NCI-H1417 treated with DMSO at 0.1 percent for 48 hours (cell line): Measurements from ENCODE around the gene BARX1.
A peak's percentile ranks its signal among the peaks of the same experiment; 100 is the strongest.
"Not testable (repeated sequence)": the region's sequence is repeated elsewhere in the genome, so short reads cannot be mapped to it uniquely, and the experiment has no call there.

Experiments used
- DNase-seq: peaks from one replicate; lab custom pipeline; 2025; lab: John Stamatoyannopoulos, UW

BARX1 gene, protein sequence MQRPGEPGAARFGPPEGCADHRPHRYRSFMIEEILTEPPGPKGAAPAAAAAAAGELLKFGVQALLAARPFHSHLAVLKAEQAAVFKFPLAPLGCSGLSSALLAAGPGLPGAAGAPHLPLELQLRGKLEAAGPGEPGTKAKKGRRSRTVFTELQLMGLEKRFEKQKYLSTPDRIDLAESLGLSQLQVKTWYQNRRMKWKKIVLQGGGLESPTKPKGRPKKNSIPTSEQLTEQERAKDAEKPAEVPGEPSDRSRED

DNA sequence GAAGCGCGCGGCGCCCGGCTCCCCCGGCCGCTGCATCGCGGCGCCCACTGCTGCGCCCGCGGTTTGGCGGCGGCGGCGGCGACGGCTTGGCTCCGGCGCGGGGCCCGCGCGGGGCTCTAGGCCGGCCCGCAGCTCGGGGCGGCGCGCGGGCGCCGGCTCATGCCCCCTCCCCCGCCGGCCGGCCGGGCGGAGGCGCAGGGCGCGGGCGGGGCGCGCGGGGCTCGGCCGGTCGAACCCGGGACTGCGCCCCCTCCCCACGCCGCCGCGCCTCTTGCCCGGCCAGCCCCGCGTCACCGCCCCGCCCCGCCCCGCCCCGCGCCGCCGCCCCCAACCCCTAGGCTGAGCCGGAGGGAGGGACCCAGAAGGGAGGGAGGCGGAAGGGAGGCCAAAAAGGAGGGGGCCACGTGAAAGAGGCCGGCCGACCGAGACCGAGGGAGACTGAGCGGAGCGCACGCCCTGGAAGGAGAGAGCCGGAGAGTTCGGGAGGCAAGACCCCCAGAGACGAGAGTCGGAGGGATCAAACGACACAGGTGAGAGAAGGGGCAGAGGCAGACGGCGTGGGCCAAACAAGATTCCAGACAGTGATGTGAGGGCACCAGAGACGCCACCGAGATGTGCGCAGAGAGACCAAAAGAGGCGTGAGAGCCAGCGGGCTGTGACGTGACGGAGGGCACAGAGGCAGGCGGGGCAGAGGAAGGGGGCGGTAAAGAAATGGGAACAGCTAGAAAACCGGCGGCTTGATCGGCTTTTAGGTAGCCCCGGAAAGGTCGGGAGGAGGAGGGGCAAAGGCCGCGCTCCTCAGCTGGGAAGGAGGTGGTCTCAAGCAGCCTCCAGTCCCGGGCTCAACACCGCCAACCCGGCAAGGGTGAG, at the start of gene BARX1:
Gene BARX1 (minus strand): TSS at position 245 of the 870 bp plus-strand sequence. CDS start 209 bp downstream, at position 36.
- DNase-seq, result peak; percentile 55

DNA sequence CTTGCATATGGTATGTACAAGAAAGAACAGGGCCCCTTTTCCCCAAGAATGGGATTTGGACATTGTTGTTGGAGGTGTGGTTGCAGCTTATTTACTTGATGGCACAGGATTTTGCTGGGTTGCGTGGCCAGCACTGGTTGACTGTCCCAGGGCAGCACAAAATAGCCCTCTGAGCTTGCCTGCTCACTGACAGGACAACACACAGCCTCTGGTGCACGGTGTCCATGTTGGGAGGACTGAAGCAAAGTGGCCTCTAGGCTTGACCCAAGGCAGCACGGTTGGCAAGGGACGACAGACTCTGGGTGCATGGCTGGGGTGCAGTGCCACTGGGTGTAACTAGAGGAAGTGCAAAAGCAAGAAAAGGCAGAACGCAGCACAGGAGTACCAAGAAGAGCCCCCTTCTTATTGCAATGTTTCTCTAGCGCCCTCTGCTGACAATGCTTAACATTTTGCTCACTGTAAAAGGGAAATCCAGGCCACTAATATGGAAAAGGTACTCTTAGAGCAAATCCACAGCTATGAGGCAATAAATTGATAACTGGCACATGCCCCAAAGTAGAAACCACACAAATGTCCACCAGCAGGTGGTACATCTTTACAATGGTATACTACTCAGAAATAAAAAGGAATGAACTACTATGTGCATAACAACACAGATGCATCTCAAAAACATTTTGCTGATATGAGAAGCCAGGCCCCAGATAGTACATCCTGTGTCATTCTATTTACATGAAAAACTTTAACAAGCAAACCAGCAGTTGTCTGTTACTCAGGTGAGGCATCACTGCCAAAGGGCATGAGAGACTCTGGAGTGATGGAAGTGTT, 47.4 kb upstream of the BARX1 start:
- DNase-seq, result peak; percentile 60

GRCh38 chr9:93996863-93997262, 41.7 kb upstream of the BARX1 start:
- no peak for DNase-seq

GRCh38 chr9:93996367-93996766, 41.2 kb upstream of the BARX1 start:
- no peak for DNase-seq

DNA sequence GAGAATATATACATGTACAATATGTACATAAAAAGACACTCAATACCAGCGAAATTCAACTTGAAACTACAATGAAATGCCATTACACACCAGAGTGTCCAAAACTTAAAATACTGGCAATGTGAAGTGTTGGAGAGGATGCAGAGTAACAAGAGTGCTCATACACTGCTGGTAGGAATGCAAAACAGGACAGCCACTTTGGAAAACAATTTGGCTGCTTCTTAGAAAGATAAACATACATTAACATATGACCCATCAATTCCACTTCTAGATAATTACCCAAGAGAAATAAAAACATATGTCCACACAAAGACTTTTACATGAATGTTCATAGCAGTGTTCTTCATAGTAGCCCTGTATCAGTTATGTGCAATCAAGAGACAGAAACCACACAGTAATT, 39.4 kb upstream of the BARX1 start:
- DNase-seq, result no peak

- DNase-seq, result no peak
Measured at GRCh38 chr9:93994132-93994531, 39.0 kb upstream of the BARX1 start.

DNA sequence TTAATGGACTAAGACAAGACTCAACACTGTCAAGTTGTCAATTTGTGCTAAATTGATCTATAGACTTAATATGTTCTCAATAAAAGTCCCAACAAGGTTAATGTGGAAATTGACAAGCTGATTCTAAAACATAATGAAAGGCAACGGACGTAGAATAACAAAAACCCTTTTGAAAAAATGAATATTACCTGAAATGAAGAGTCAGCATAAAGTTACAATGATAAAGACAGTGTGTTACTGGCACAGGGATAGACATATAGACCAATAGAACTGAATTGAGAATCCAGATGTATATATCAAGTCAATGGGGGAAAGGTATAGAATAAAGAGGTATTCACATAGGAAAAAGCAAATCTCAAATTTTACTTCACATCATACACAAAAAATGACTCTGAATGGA, 37.7 kb upstream of the BARX1 start:
- no peak for DNase-seq

- no peak for DNase-seq
Measured at GRCh38 chr9:93990448-93990847, 35.3 kb upstream of the BARX1 start.

GRCh38 chr9:93988056-93988455, 32.9 kb upstream of the BARX1 start:
- no peak for DNase-seq

DNA sequence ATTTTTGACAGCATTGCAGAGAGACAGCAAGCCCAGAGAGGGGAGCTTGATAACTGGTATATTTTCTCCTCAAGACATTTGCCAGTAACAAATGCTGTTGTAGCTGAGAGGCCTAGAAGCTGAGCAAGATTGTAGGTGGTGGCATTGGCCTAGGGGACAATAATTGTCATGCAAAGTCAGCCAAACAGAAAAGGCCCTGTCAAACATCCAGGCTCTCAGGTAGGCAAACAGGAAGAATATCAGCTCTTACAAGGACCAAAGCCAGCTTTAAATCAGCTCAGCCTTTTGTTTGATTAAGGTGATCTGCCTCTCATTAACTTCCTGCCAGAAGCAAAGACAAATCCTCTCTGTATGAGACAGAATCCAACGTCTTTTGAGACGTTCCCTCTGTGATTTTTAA, 29.7 kb upstream of the BARX1 start:
- no peak for DNase-seq

GRCh38 chr9:93983875-93984274, 28.7 kb upstream of the BARX1 start:
- no peak for DNase-seq

DNA sequence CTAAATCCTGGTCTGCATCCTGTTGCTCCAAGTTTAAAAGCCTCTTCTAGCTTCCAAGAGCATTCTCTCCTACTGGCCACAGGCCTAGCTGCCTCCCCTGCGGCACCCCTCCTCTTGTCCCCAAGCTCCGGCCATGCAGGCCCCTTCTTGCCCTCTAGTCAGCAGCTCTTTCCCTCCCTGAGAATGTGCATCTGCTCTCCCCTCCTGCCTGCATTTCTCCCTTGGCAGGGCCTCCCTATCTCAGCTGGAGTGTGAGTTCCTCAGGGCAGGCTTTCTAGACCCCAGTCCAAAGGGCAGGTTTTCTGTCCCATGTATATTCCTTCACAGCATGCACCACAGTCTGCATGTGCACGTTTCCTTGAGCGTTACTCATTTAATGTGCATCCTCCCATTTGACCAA, 24.6 kb upstream of the BARX1 start:
- no peak for DNase-seq

- no peak for DNase-seq
Measured at GRCh38 chr9:93978551-93978950, 23.4 kb upstream of the BARX1 start.

DNA sequence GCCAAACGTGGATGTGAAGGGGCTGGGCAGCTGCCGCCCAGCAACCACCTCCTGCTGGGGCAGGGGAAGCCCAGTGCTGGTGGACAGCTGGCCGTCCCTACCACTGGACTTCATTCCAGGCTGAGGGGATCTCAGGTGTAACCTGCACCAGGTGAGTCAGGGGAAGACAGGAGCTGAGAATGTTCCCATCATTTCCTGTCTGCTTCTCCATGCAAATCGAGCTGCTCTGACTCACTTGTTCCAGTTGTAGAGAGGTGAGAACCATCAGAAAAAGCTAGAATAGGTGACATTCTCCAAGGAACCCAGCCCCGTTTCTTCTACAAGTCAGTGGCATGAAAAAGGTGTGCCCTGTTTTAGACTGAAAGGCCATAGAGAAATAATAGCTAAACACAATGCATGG, 21.8 kb upstream of the BARX1 start:
- DNase-seq, result no peak

DNA sequence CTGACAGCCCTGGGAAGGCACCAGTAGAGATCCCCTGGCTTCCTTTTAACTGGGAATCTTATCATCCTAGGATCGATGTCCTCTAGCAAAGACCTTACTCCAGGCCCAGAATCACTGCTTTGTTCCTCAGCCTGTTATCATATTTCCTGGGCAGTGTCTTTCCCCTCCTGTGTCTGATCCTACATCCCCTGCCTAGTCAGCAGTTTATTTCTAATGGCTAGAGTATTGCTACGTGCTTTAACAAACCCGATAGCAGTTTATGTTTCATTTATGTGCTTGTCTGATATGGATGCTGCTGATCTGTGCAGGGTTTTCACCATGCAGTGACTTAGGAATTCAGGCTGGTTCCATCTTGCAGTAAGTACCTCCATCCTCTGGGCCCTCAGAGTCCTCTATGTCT, 20.9 kb upstream of the BARX1 start:
- no peak for DNase-seq

GRCh38 chr9:93975262-93975661, 20.1 kb upstream of the BARX1 start:
- no peak for DNase-seq

GRCh38 chr9:93974151-93974550, 19.0 kb upstream of the BARX1 start:
- no peak for DNase-seq

- not testable (repeated sequence) for DNase-seq
Measured at GRCh38 chr9:93972655-93973054, 17.5 kb upstream of the BARX1 start.

DNA sequence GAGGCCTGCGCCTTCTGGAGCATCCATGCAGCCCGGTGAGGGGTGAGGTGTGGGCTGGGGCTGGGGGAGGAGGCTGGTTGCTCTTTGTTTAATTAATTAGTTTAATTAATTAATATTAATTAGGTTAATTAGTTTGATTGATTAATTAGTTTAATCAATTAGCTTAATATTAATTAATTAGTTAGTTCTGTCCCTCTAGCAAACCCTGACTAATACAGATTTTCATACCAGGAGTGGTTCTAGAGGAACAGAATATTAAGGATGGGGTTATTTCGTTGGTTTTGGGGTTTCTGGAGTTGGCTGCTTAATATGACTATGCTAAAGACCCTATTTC, 14.1 kb upstream of the BARX1 start:
- DNase-seq, result no peak

GRCh38 chr9:93968451-93969327, 13.5 kb upstream of the BARX1 start:
- no peak for DNase-seq

GRCh38 chr9:93967020-93967803, 12.1 kb upstream of the BARX1 start:
- no peak for DNase-seq
